Stomach (tissue), 9 donors: ENCODE measurements around the gene ZBP1. TPM values are rescaled to one million over a fixed set of nuclear protein-coding genes. Genes with fewer than 3 reads are reported as not detected.

Experiments used
- DNase-seq, 2 donors: peaks; one replicate each; pipeline versions ENCODE4 v3.0.0 to v3.0.0-alpha.2; 2013 to 2019
- H3K27ac ChIP-seq, 5 donors: fragments of 200-600 bp in 4 of 5; sonication (generic) in 4 of 5; one replicate each; pipeline ENCODE4 v1.5.1; 2013 to 2019; ENCODE audit warnings: mild to moderate bottlenecking in 1 of 5, moderate library complexity in 1 of 5
- H3K27me3 ChIP-seq, 3 donors: fragments of 200-600 bp; sonication (generic); one replicate each; pipeline ENCODE4 v1.5.1; 2017 to 2019; ENCODE audit warnings: mixed run types in 1 of 3
- H3K36me3 ChIP-seq, 4 donors: fragments of 200-600 bp; sonication (generic); 1 replicate in 3 of 4; 2 replicates in 1 of 4; pipeline ENCODE4 v1.5.1; 2016 to 2019
- H3K4me1 ChIP-seq, 4 donors: fragments of 200-600 bp; sonication (generic); one replicate each; pipeline ENCODE4 v1.5.1; 2016 to 2019
- H3K4me3 ChIP-seq, 4 donors: fragments of 200-600 bp; sonication (generic) in 3 of 4; one replicate each; pipeline ENCODE4 v1.5.1; 2016 to 2019; ENCODE audit warnings: mild to moderate bottlenecking in 1 of 4
- H3K9me3 ChIP-seq, 4 donors: fragments of 200-600 bp; sonication (generic); one replicate each; pipeline ENCODE4 v1.5.1; 2016 to 2019
- CTCF ChIP-seq, 7 experiments: fragments of 450-650 bp in 4 of 7; fragments of 200-600 bp in 3 of 7; sonication (generic) in 3 of 7; IDR thresholded peaks; one replicate each; pipeline ENCODE4 v1.5.1; 2016 to 2019; ENCODE audit warnings: antibody characterized with exemption in 7 of 7, control low read depth in 2 of 7, mild to moderate bottlenecking in 1 of 7
- EP300 ChIP-seq: sonication (generic); formaldehyde crosslinking; IDR thresholded peaks from one replicate; pipeline ENCODE4 v1.6.1; 2017; ENCODE audit warnings: antibody characterized with exemption
- POLR2A ChIP-seq, 4 donors: fragments of 450-650 bp; IDR thresholded peaks; one replicate each; pipeline ENCODE4 v1.6.1; 2016; ENCODE audit warnings: antibody characterized with exemption in 4 of 4, control low read depth in 2 of 4, mild to moderate bottlenecking in 1 of 4, moderate library complexity in 1 of 4
- POLR2AphosphoS5 ChIP-seq, 3 donors: sonication (generic); formaldehyde crosslinking; IDR thresholded peaks; one replicate each; pipeline ENCODE4 v1.6.1; 2016; ENCODE audit warnings: antibody characterized with exemption in 3 of 3
- WGBS, 5 donors: extraction: QIAGEN DNeasy Blood & Tissue Kit in 3 of 5; methylation state at CpG; one replicate each; pipeline versions ENCODE4 v1.1.5 to v1.1.7; 2013 to 2018; 5-methylcytosine and 5-hydroxymethylcytosine counted together
- intact Hi-C: fragments of 100-400 bp; cut with DNase I; formaldehyde crosslinking; loops from one replicate; pipeline ENCODE4 v1.15.1; 2023; ENCODE audit warnings: low total_unique reads
- polyA plus RNA-seq, 3 donors: library from polyadenylated mRNA; stranded (reverse); fragments of 200-250 nt; gene quantifications; one replicate each; pipeline ENCODE4 v1.2.3, GENCODE V29; 2013
- total RNA-seq, 5 donors: library from RNA; depleted of rRNA; stranded (reverse); fragments of >200 nt; gene quantifications; one replicate each; pipeline versions ENCODE4 v1.1.0 to v1.2.3, GENCODE V29; 2014 to 2016
- donor health status: healthy with polysubstance abuse.
- donor health status: Bipolar disorder and iron deficiency.
- donor health status: healthy.

Gene ZBP1
- total and polyA plus RNA-seq, 8 donors: 0.37 to 0.60 TPM; not detected in 6

- 91 to 93% (median 92%) methylated on average over 7 to 27 of the region's 27 CpGs for WGBS, 5 donors
- Histone ChIP-seq H3K4me3 (no peak overlapping the region), H3K9me3 (no peaks in the 10 kb centered on the region), H3K27ac (no peak overlapping the region), H3K27me3 (no peaks in the 10 kb centered on the region), H3K36me3 (peaks cover 0 to 8% (median 6%) of the 10 kb centered on the region in 4 donors), H3K4me1 (peaks cover 0 to 11% (median 4%) of the 10 kb centered on the region in 4 donors)
- TF ChIP-seq CTCF (IDR thresholded peaks at IDR 0.05) (no peak), EP300 (no peak), POLR2AphosphoS5 (IDR thresholded peaks at IDR 0.05) (no peak), POLR2A (IDR thresholded peaks at IDR 0.05) (no peak)
- DNase-seq: no peak
- intact Hi-C loops: no loop called here
Measured at GRCh38 chr20:57663681-57664451, 43.6 kb upstream of the ZBP1 start.

- DNase-seq: no peak
- peaks cover 0 to 14% (median 12%) of the 10 kb centered on the region in 4 donors for H3K36me3 ChIP-seq
- no peaks in the 10 kb centered on the region for H3K27me3 ChIP-seq
- H3K9me3 ChIP-seq: no peaks in the 10 kb centered on the region
- no peak overlapping the region for H3K4me3 ChIP-seq
- H3K27ac ChIP-seq: no peak overlapping the region
- intact Hi-C loops: no loop called here
- 88 to 97% (median 95%) methylated on average over 5 to 9 of the region's 9 CpGs for WGBS, 5 donors
- peaks cover 0 to 17% (median 5%) of the 10 kb centered on the region in 4 donors for H3K4me1 ChIP-seq
- TF ChIP-seq EP300 (no peak), CTCF (IDR thresholded peaks at IDR 0.05) (no peak), POLR2AphosphoS5 (IDR thresholded peaks at IDR 0.05) (no peak), POLR2A (IDR thresholded peaks at IDR 0.05) (no peak)
Measured at GRCh38 chr20:57663241-57663640, 43.0 kb upstream of the ZBP1 start.

- Histone ChIP-seq H3K27me3 (no peaks in the 10 kb centered on the region), H3K9me3 (no peaks in the 10 kb centered on the region), H3K27ac (no peak overlapping the region), H3K4me1 (peaks cover 0 to 23% (median 11%) of the 10 kb centered on the region in 4 donors), H3K4me3 (no peak overlapping the region), H3K36me3 (peaks cover 0 to 20% (median 17%) of the 10 kb centered on the region in 4 donors)
- TF ChIP-seq POLR2AphosphoS5 (IDR thresholded peaks at IDR 0.05) (no peak), EP300 (no peak), CTCF (IDR thresholded peaks at IDR 0.05) (no peak), POLR2A (IDR thresholded peaks at IDR 0.05) (no peak)
- 68 to 76% (median 73%) methylated on average over 13 to 21 of the region's 21 CpGs for WGBS, 5 donors
- DNase-seq: peak in 1 of 2 donors; percentile 22
- intact Hi-C loops: no loop called here
Measured at GRCh38 chr20:57662456-57663240, 42.4 kb upstream of the ZBP1 start.

GRCh38 chr20:57661746-57662455, 41.7 kb upstream of the ZBP1 start:
- no peak for TF ChIP-seq CTCF (IDR thresholded peaks at IDR 0.05)
- TF ChIP-seq POLR2AphosphoS5 (IDR thresholded peaks at IDR 0.05): no peak
- no peak for TF ChIP-seq POLR2A (IDR thresholded peaks at IDR 0.05)
- no peak for TF ChIP-seq EP300
- intact Hi-C loops: no loop called here
- 88 to 92% (median 89%) methylated on average over 23 to 26 of the region's 26 CpGs for WGBS, 5 donors

More at GRCh38 chr20:57661746-57662455, 41.7 kb upstream of the ZBP1 start:
- Histone ChIP-seq H3K27ac (no peak overlapping the region), H3K36me3 (peaks cover 3 to 27% (median 22%) of the 10 kb centered on the region in 4 donors), H3K27me3 (no peaks in the 10 kb centered on the region), H3K9me3 (no peaks in the 10 kb centered on the region), H3K4me1 (peaks cover 0 to 21% (median 13%) of the 10 kb centered on the region in 4 donors), H3K4me3 (no peak overlapping the region)
- DNase-seq: peak in 1 of 2 donors; percentile 19
